Colonic mucosa (tissue), 4 donors: ENCODE results near the gene RYR2. TPM values are rescaled to one million over a fixed set of nuclear protein-coding genes. Genes with fewer than 3 reads are reported as not detected.

Source experiments
- DNase-seq: peaks from one replicate; pipeline ENCODE4 v3.0.0-alpha.2; 2020
- H3K27ac ChIP-seq: fragments of 200-600 bp; one replicate; pipeline ENCODE4 v1.8.0; 2021
- H3K27me3 ChIP-seq: fragments of 200-600 bp; one replicate; pipeline ENCODE4 v1.8.0; 2021
- H3K36me3 ChIP-seq: fragments of 200-600 bp; one replicate; pipeline ENCODE4 v1.8.0; 2021
- H3K4me1 ChIP-seq: fragments of 200-600 bp; one replicate; pipeline ENCODE4 v1.8.0; 2021; ENCODE audit warnings: mild to moderate bottlenecking
- H3K4me3 ChIP-seq: fragments of 200-600 bp; one replicate; pipeline ENCODE4 v1.8.0; 2021
- H3K9ac ChIP-seq, 2 donors: one replicate each; pipeline ENCODE4 v1.7.0; 2013; ENCODE audit warnings: control low read depth in 2 of 2, low read depth in 2 of 2, low read length in 2 of 2
- H3K9me3 ChIP-seq: fragments of 200-600 bp; one replicate; pipeline ENCODE4 v1.8.0; 2021
- CTCF ChIP-seq: fragments of 200-600 bp; IDR thresholded peaks from one replicate; pipeline ENCODE4 v1.8.0; 2022; ENCODE audit warnings: antibody characterized with exemption, mild to moderate bottlenecking
- intact Hi-C: fragments of 100-400 bp; cut with DNase I; formaldehyde crosslinking; loops from one replicate; pipeline ENCODE4 v1.14.1; 2022
- total RNA-seq, 2 donors: library from RNA; stranded (reverse); fragmentation: NEBNext Ultra II Directional in 1 of 2; extraction: Animal tissue kit (Norgen Biotek cat#: 25700) in 1 of 2; gene quantifications; one replicate each; pipeline ENCODE4 v1.2.1, GENCODE V29; 2021
- donor health status: healthy.
- donor health status: DM: no; HTN: no; CAD: no.
- donor health status: DM: no; HTN: no; CAD: no.

RYR2 gene
- total RNA-seq, 2 donors from 2014 or later = 0.15 to 0.56 TPM

- TF ChIP-seq CTCF = no peak
- Histone ChIP-seq H3K36me3 (no peaks in the 10 kb centered on the region), H3K4me1 (no peaks in the 10 kb centered on the region), H3K9ac (no peak overlapping the region), H3K27me3 (no peaks in the 10 kb centered on the region), H3K27ac (no peak overlapping the region), H3K9me3 (no peaks in the 10 kb centered on the region), H3K4me3 (no peak overlapping the region)
- no peak for DNase-seq
- intact Hi-C loops = no loop called here
Measured at GRCh38 chr1:237405912-237406311, 363.9 kb downstream of the RYR2 start.

GRCh38 chr1:237411621-237412020 lies 369.6 kb downstream of the RYR2 start:
- no peak for DNase-seq
- no peaks in the 10 kb centered on the region for H3K27me3 ChIP-seq
- no peaks in the 10 kb centered on the region for H3K36me3 ChIP-seq
- H3K9me3 ChIP-seq = no peaks in the 10 kb centered on the region
- no peak overlapping the region for H3K9ac ChIP-seq
- intact Hi-C loops = no loop called here
- no peak for TF ChIP-seq CTCF
- no peaks in the 10 kb centered on the region for H3K4me1 ChIP-seq
- no peak overlapping the region for H3K4me3 ChIP-seq
- no peak overlapping the region for H3K27ac ChIP-seq

- DNase-seq = no peak
- TF ChIP-seq CTCF = no peak
- Histone ChIP-seq H3K4me1 (no peaks in the 10 kb centered on the region), H3K27ac (no peak overlapping the region), H3K9ac (no peak overlapping the region), H3K36me3 (no peaks in the 10 kb centered on the region), H3K27me3 (no peaks in the 10 kb centered on the region), H3K9me3 (no peaks in the 10 kb centered on the region), H3K4me3 (no peak overlapping the region)
- intact Hi-C loops = no loop called here
Measured at GRCh38 chr1:237416924-237417655, 375.1 kb downstream of the RYR2 start.

GRCh38 chr1:237428809-237429208 lies 386.8 kb downstream of the RYR2 start:
- Histone ChIP-seq H3K4me3 (no peak overlapping the region), H3K27ac (no peak overlapping the region), H3K27me3 (no peaks in the 10 kb centered on the region), H3K36me3 (no peaks in the 10 kb centered on the region), H3K9ac (no peak overlapping the region), H3K9me3 (no peaks in the 10 kb centered on the region), H3K4me1 (no peaks in the 10 kb centered on the region)
- intact Hi-C loops = no loop called here
- no peak for DNase-seq
- no peak for TF ChIP-seq CTCF

GRCh38 chr1:237429252-237429651 lies 387.3 kb downstream of the RYR2 start:
- H3K4me1 ChIP-seq = no peaks in the 10 kb centered on the region
- no peaks in the 10 kb centered on the region for H3K27me3 ChIP-seq
- no peak overlapping the region for H3K4me3 ChIP-seq
- no peak for TF ChIP-seq CTCF
- no peaks in the 10 kb centered on the region for H3K9me3 ChIP-seq
- H3K27ac ChIP-seq = no peak overlapping the region
- intact Hi-C loops = no loop called here
- no peak for DNase-seq
- no peak overlapping the region for H3K9ac ChIP-seq
- no peaks in the 10 kb centered on the region for H3K36me3 ChIP-seq
